Esophagus muscularis mucosa (tissue), 4 donors: ENCODE measurements around the gene RUSF1.

Source experiments
- CTCF ChIP-seq, 3 experiments: fragments of 200-600 bp in 2 of 3; fragments of 450-650 bp in 1 of 3; sonication (generic) in 2 of 3; IDR thresholded peaks; one replicate each; pipeline ENCODE4 v1.5.1; 2017 to 2019; ENCODE audit warnings: antibody characterized with exemption in 3 of 3, mild to moderate bottlenecking in 2 of 3, moderate library complexity in 1 of 3
- EP300 ChIP-seq: sonication (generic); formaldehyde crosslinking; IDR thresholded peaks from one replicate; pipeline ENCODE4 v1.6.1; 2017; ENCODE audit warnings: antibody characterized with exemption
- POLR2A ChIP-seq: fragments of 450-650 bp; IDR thresholded peaks from one replicate; pipeline ENCODE4 v1.6.1; 2017; ENCODE audit warnings: antibody characterized with exemption, moderate library complexity, mild to moderate bottlenecking, low read depth

GRCh38 chr16:31513126-31513525, 4.9 kb upstream of the RUSF1 start:
- TF ChIP-seq CTCF (IDR thresholded peaks at IDR 0.05), result no peak
- TF ChIP-seq POLR2A, result no peak
- TF ChIP-seq EP300, result no peak
